Endodermal cell (in vitro differentiated cells): ENCODE measurements around the gene THBD. TPM values are rescaled to one million over a fixed set of nuclear protein-coding genes. Genes with fewer than 3 reads are reported as not detected.

ENCODE experiments used
- DNase-seq: peaks from one replicate; pipeline ENCODE4 v3.0.0-alpha.2; 2017
- H3K27ac ChIP-seq: 2 replicates; pipeline ENCODE4 v1.5.1; 2013; ENCODE audit warnings: mild to moderate bottlenecking, low read depth, low read length, moderate library complexity
- H3K27me3 ChIP-seq: 2 replicates; pipeline ENCODE4 v1.6.1; 2013; ENCODE audit warnings: mild to moderate bottlenecking, low read length, moderate library complexity; ENCODE audit not compliant: insufficient read depth, control insufficient read depth, poor library complexity, severe bottlenecking
- H3K36me3 ChIP-seq: 2 replicates; pipeline ENCODE4 v1.7.0; 2013; ENCODE audit warnings: mild to moderate bottlenecking, low read length, moderate library complexity; ENCODE audit not compliant: control insufficient read depth, insufficient read depth
- H3K4me1 ChIP-seq: one replicate; pipeline ENCODE4 v1.7.0; 2013; ENCODE audit warnings: low read length; ENCODE audit not compliant: control insufficient read depth, insufficient read depth
- H3K4me3 ChIP-seq: 2 replicates; pipeline ENCODE4 v1.5.1; 2013; ENCODE audit warnings: mild to moderate bottlenecking, low read length, moderate library complexity
- H3K9ac ChIP-seq: 2 replicates; pipeline ENCODE4 v1.6.1; 2013; ENCODE audit warnings: mild to moderate bottlenecking, low read length, moderate library complexity; ENCODE audit not compliant: poor library complexity, severe bottlenecking; ENCODE audit errors: extremely low read depth
- H3K9me3 ChIP-seq: 2 replicates; pipeline ENCODE4 v1.6.1; 2013; ENCODE audit warnings: mild to moderate bottlenecking, low read length, moderate library complexity; ENCODE audit not compliant: control insufficient read depth
- H3K27ac Mint-ChIP-seq: 2 replicates; pipeline ENCODE4 v1.8.0; 2020; ENCODE audit warnings: mixed read lengths
- H3K27me3 Mint-ChIP-seq: 2 replicates; pipeline ENCODE4 v1.8.0; 2021; ENCODE audit warnings: mild to moderate bottlenecking, mixed read lengths; ENCODE audit not compliant: insufficient read depth
- H3K36me3 Mint-ChIP-seq: 2 replicates; pipeline ENCODE4 v1.8.0; 2020; ENCODE audit warnings: low read depth, mixed read lengths
- H3K4me1 Mint-ChIP-seq: 2 replicates; pipeline ENCODE4 v1.8.0; 2020; ENCODE audit warnings: mixed read lengths
- H3K4me3 Mint-ChIP-seq: 2 replicates; pipeline ENCODE4 v1.8.0; 2020; ENCODE audit warnings: mild to moderate bottlenecking, moderate library complexity, mixed read lengths
- H3K9me3 Mint-ChIP-seq: 2 replicates; pipeline ENCODE4 v1.8.0; 2020; ENCODE audit warnings: mild to moderate bottlenecking, mixed read lengths
- CTCF ChIP-seq: fragments of 200-600 bp; sonication (generic); conservative IDR thresholded peaks from 2 replicates; pipeline ENCODE4 v1.5.0; 2021; ENCODE audit warnings: antibody characterized with exemption, mild to moderate bottlenecking
- WGBS, 2 experiments: methylation state at CpG; one replicate each; pipeline versions ENCODE4 v1.1.5 to v1.1.7; 2013; ENCODE audit warnings: missing lambda C conversion rate in 2 of 2, mixed read lengths in 1 of 2; ENCODE audit not compliant: insufficient coverage in 1 of 2, insufficient read length in 1 of 2; 5-methylcytosine and 5-hydroxymethylcytosine counted together
- total RNA-seq, 2 donors: library from RNA; stranded (reverse); fragmentation: NEBNext Ultra II Directional in 1 of 2; extraction: Animal tissue kit (Norgen Biotek cat#: 25700) in 1 of 2; gene quantifications; 2 replicates in 1 of 2; 3 replicates in 1 of 2; pipeline ENCODE4 v1.2.1, GENCODE V29; 2021

The THBD gene
- total RNA-seq, 2 donors from 2014 or later = 1.2 to 2.0 TPM

- Histone ChIP-seq H3K27me3 (no peaks in the 10 kb centered on the region), H3K9ac (no peak overlapping the region), H3K4me1 (peaks cover 10% of the 10 kb centered on the region), H3K36me3 (no peaks in the 10 kb centered on the region), H3K27ac (no peak overlapping the region), H3K4me3 (no peak overlapping the region), H3K9me3 (peaks cover 10% of the 10 kb centered on the region)
- Mint-ChIP-seq H3K9me3 (no peaks in the 10 kb centered on the region), H3K27me3 (no peaks in the 10 kb centered on the region), H3K4me3 (no peak overlapping the region), H3K4me1 (peaks cover 14% of the 10 kb centered on the region), H3K36me3 (no peaks in the 10 kb centered on the region), H3K27ac (no peak overlapping the region)
- WGBS, 2 experiments = 91 to 100% methylated on average over 2 to 5 of the region's 5 CpGs
- no peak for DNase-seq
- no peak for TF ChIP-seq CTCF
Observed at GRCh38 chr20:23013429-23013828, 36.0 kb downstream of the THBD start.

GRCh38 chr20:23011008-23011721, 38.3 kb downstream of the THBD start:
- no peaks in the 10 kb centered on the region for H3K36me3 ChIP-seq
- TF ChIP-seq CTCF = no peak
- no peaks in the 10 kb centered on the region for H3K36me3 Mint-ChIP-seq
- H3K4me1 ChIP-seq = no peaks in the 10 kb centered on the region
- H3K4me1 Mint-ChIP-seq = no peaks in the 10 kb centered on the region
- DNase-seq = no peak
- no peak overlapping the region for H3K4me3 Mint-ChIP-seq
- no peaks in the 10 kb centered on the region for H3K9me3 Mint-ChIP-seq
- H3K9ac ChIP-seq = no peak overlapping the region
- H3K27me3 ChIP-seq = no peaks in the 10 kb centered on the region
- no peaks in the 10 kb centered on the region for H3K27me3 Mint-ChIP-seq
- no peak overlapping the region for H3K4me3 ChIP-seq
- 91% methylated on average over 4 to 11 of the region's 11 CpGs for WGBS, 2 experiments
- no peak overlapping the region for H3K27ac ChIP-seq
- H3K27ac Mint-ChIP-seq = no peak overlapping the region
- peaks cover 10% of the 10 kb centered on the region for H3K9me3 ChIP-seq

- Histone ChIP-seq H3K9ac (no peak overlapping the region), H3K4me1 (no peaks in the 10 kb centered on the region), H3K9me3 (peaks cover 4% of the 10 kb centered on the region), H3K27ac (no peak overlapping the region), H3K4me3 (no peak overlapping the region), H3K27me3 (no peaks in the 10 kb centered on the region), H3K36me3 (no peaks in the 10 kb centered on the region)
- H3K27ac Mint-ChIP-seq = no peak overlapping the region
- H3K36me3 Mint-ChIP-seq = no peaks in the 10 kb centered on the region
- H3K4me1 Mint-ChIP-seq = no peaks in the 10 kb centered on the region
- TF ChIP-seq CTCF = no peak
- H3K9me3 Mint-ChIP-seq = no peaks in the 10 kb centered on the region
- H3K27me3 Mint-ChIP-seq = no peaks in the 10 kb centered on the region
- H3K4me3 Mint-ChIP-seq = no peak overlapping the region
- WGBS, 2 experiments = 72 to 90% methylated on average over 2 to 5 of the region's 5 CpGs
- DNase-seq = no peak
Observed at GRCh38 chr20:23010096-23010495, 39.4 kb downstream of the THBD start.
